ENCODE data around the gene SEMA3D. TPM values are rescaled to one million over a fixed set of nuclear protein-coding genes. Genes with fewer than 3 reads are reported as not detected.

The SEMA3D gene
- total and polyA plus RNA-seq, 10 donors: 4.6 to 210 (median 116) TPM

- H3K36me3 ChIP-seq: no peaks in the 10 kb centered on the region
- H3K9me3 ChIP-seq: peaks cover 0 to 1% (median 0%) of the 10 kb centered on the region in 8 donors
- no peaks in the 10 kb centered on the region for H3K27me3 ChIP-seq (replicated peaks in 1 of 7)
- H3K27ac ChIP-seq: peak overlapping the region in 2 of 8 donors; percentile 26 to 28
- 28 to 52% (median 37%) methylated on average over 3 of the region's 3 CpGs for WGBS, 5 donors
- no peak for DNase-seq
- intact Hi-C loops (cut with DNase I; ENCODE audit: low total_unique reads): no loop called here
- no peaks in the 10 kb centered on the region for H3K4me1 ChIP-seq
- TF ChIP-seq CTCF (IDR thresholded peaks at IDR 0.05 in 8 of 11, conservative IDR thresholded peaks at IDR 0.05 in 3 of 11) (no peak), POLR2A (IDR thresholded peaks at IDR 0.05) (no peak), POLR2AphosphoS5 (IDR thresholded peaks at IDR 0.05) (no peak)
- no peak overlapping the region for H3K4me3 ChIP-seq
These were observed 14.3 kb downstream of the SEMA3D start for GRCh38 chr7:85172530-85172941.

- Histone ChIP-seq H3K27me3 (replicated peaks in 1 of 7) (no peaks in the 10 kb centered on the region), H3K4me3 (no peak overlapping the region), H3K9me3 (no peaks in the 10 kb centered on the region), H3K4me1 (no peaks in the 10 kb centered on the region), H3K36me3 (no peaks in the 10 kb centered on the region), H3K27ac (no peak overlapping the region)
- intact Hi-C loops (cut with DNase I; ENCODE audit: low total_unique reads): no loop called here
- DNase-seq: no peak
- WGBS, 5 donors: 86 to 100% (median 95%) methylated on average over 1 of the region's 1 CpG
- TF ChIP-seq POLR2A (IDR thresholded peaks at IDR 0.05): no peak
- TF ChIP-seq CTCF (IDR thresholded peaks at IDR 0.05 in 8 of 11, conservative IDR thresholded peaks at IDR 0.05 in 3 of 11): no peak
- no peak for TF ChIP-seq POLR2AphosphoS5 (IDR thresholded peaks at IDR 0.05)
These were observed 19.2 kb downstream of the SEMA3D start for GRCh38 chr7:85167636-85168035.

- no peaks in the 10 kb centered on the region for H3K27me3 ChIP-seq (replicated peaks in 1 of 7)
- H3K36me3 ChIP-seq: no peaks in the 10 kb centered on the region
- no peak overlapping the region for H3K4me3 ChIP-seq
- TF ChIP-seq POLR2A (IDR thresholded peaks at IDR 0.05): no peak
- TF ChIP-seq POLR2AphosphoS5 (IDR thresholded peaks at IDR 0.05): no peak
- TF ChIP-seq CTCF (IDR thresholded peaks at IDR 0.05 in 8 of 11, conservative IDR thresholded peaks at IDR 0.05 in 3 of 11): no peak
- H3K4me1 ChIP-seq: no peaks in the 10 kb centered on the region
- no peak for DNase-seq
- intact Hi-C loops (cut with DNase I; ENCODE audit: low total_unique reads): no loop called here
- 84 to 94% (median 91%) methylated on average over 5 of the region's 5 CpGs for WGBS, 5 donors
- no peak overlapping the region for H3K27ac ChIP-seq
- H3K9me3 ChIP-seq: no peaks in the 10 kb centered on the region
These were observed 21.6 kb downstream of the SEMA3D start for GRCh38 chr7:85165263-85165662.

- intact Hi-C loops (cut with DNase I; ENCODE audit: low total_unique reads): no loop called here
- Histone ChIP-seq H3K4me1 (no peaks in the 10 kb centered on the region), H3K36me3 (no peaks in the 10 kb centered on the region), H3K27me3 (replicated peaks in 1 of 7) (no peaks in the 10 kb centered on the region), H3K27ac (no peak overlapping the region), H3K4me3 (no peak overlapping the region), H3K9me3 (peaks cover 0 to 2% (median 0%) of the 10 kb centered on the region in 8 donors)
- WGBS, 5 donors: 91 to 100% (median 96%) methylated on average over 1 of the region's 1 CpG
- TF ChIP-seq POLR2A (IDR thresholded peaks at IDR 0.05) (no peak), POLR2AphosphoS5 (IDR thresholded peaks at IDR 0.05) (no peak)
- DNase-seq: no peak
These were observed 22.5 kb downstream of the SEMA3D start for GRCh38 chr7:85164376-85164775.

GRCh38 chr7:85162721-85163120 is 24.1 kb downstream of the SEMA3D start:
- intact Hi-C loops (cut with DNase I; ENCODE audit: low total_unique reads): no loop called here
- H3K9me3 ChIP-seq: peaks cover 0 to 19% (median 14%) of the 10 kb centered on the region in 8 donors
- no peaks in the 10 kb centered on the region for H3K4me1 ChIP-seq
- TF ChIP-seq CTCF (IDR thresholded peaks at IDR 0.05 in 8 of 11, conservative IDR thresholded peaks at IDR 0.05 in 3 of 11) (no peak), POLR2A (IDR thresholded peaks at IDR 0.05) (no peak), POLR2AphosphoS5 (IDR thresholded peaks at IDR 0.05) (no peak)
- 56 to 75% (median 70%) methylated on average over 4 of the region's 4 CpGs for WGBS, 5 donors
- no peaks in the 10 kb centered on the region for H3K36me3 ChIP-seq
- DNase-seq: no peak
- no peak overlapping the region for H3K4me3 ChIP-seq
- peak overlapping the region in 1 of 8 donors; percentile 18 for H3K27ac ChIP-seq
- no peaks in the 10 kb centered on the region for H3K27me3 ChIP-seq (replicated peaks in 1 of 7)

Data from spleen (tissue), 11 donors.